Activated CD8-positive, alpha-beta memory T cell treated with anti-CD3 and anti-CD28 coated beads, Interleukin-2, amount 50 U/mL, for 4 hours (primary cell): ENCODE results near the gene SIRT2.
"Not testable (repeated sequence)": the region's sequence is repeated elsewhere in the genome, so short reads cannot be mapped to it uniquely, and the experiment has no call there.

Experiments
- DNase-seq: peaks from one replicate; pipeline ENCODE4 v3.0.0-alpha.2; 2020

Gene SIRT2

GRCh38 chr19:38892841-38893240, 6.6 kb downstream of the SIRT2 start:
- DNase-seq = no peak

GRCh38 chr19:38891771-38892170, 7.6 kb downstream of the SIRT2 start:
- no peak for DNase-seq

GRCh38 chr19:38890686-38891085, 8.7 kb downstream of the SIRT2 start:
- no peak for DNase-seq

- no peak for DNase-seq
These were observed 9.6 kb downstream of the SIRT2 start for GRCh38 chr19:38889803-38890202.

GRCh38 chr19:38888876-38889275, 10.5 kb downstream of the SIRT2 start:
- no peak for DNase-seq

- DNase-seq = not testable (repeated sequence)
These were observed 14.7 kb downstream of the SIRT2 start for GRCh38 chr19:38884691-38885090.

GRCh38 chr19:38883286-38883685, 16.1 kb downstream of the SIRT2 start:
- DNase-seq = no peak

GRCh38 chr19:38880882-38881609, 18.4 kb downstream of the SIRT2 start:
- DNase-seq = no peak

- DNase-seq = no peak
These were observed 19.1 kb downstream of the SIRT2 start for GRCh38 chr19:38880076-38880881.

GRCh38 chr19:38879400-38879751, 20.0 kb downstream of the SIRT2 start:
- DNase-seq = no peak

- no peak for DNase-seq
These were observed 20.6 kb downstream of the SIRT2 start for GRCh38 chr19:38878575-38879399.

GRCh38 chr19:38877781-38878574, 21.4 kb downstream of the SIRT2 start, which contains the start of gene RINL:
RINL (minus strand) TSS chr19:38878275; CDS start chr19:38876742, 1,533 bp downstream.
- DNase-seq = peak; percentile 66

- no peak for DNase-seq
These were observed 23.6 kb downstream of the SIRT2 start for GRCh38 chr19:38875656-38876395.

GRCh38 chr19:38873400-38873799, 26.0 kb downstream of the SIRT2 start:
- not testable (repeated sequence) for DNase-seq

- no peak for DNase-seq
These were observed 28.8 kb downstream of the SIRT2 start for GRCh38 chr19:38870612-38871011.

- DNase-seq = peak; percentile 96
These were observed 29.4 kb downstream of the SIRT2 start for GRCh38 chr19:38869836-38870607.

- peak; percentile 43 for DNase-seq
These were observed 30.1 kb downstream of the SIRT2 start for GRCh38 chr19:38869160-38869835.

GRCh38 chr19:38868551-38868950, 30.9 kb downstream of the SIRT2 start:
- no peak for DNase-seq

- DNase-seq = no peak
These were observed 32.1 kb downstream of the SIRT2 start for GRCh38 chr19:38867171-38867780.
